HepG2 (cell line): Measurements from ENCODE around the gene CHAF1A. TPM values are rescaled to one million over a fixed set of nuclear protein-coding genes. Genes with fewer than 3 reads are reported as not detected.
A peak's percentile ranks its signal among the peaks of the same experiment; 100 is the strongest.

Experiments used
- GATAD1 ChIP-seq: IDR thresholded peaks from 2 replicates; pipeline ENCODE4 v1.6.1; 2016; ENCODE audit warnings: missing genetic modification reagents, missing compliant biosample characterization
- HOXD1 ChIP-seq: sonication (generic); formaldehyde crosslinking; IDR thresholded peaks from 2 replicates; pipeline ENCODE4 v1.5.0; 2020; ENCODE audit warnings: missing genetic modification reagents
- KAT2B ChIP-seq: fragments of 150-350 bp; IDR thresholded peaks from 2 replicates; pipeline ENCODE4 v1.6.1; 2014; ENCODE audit warnings: low read depth, low read length, borderline replicate concordance
- KDM5A ChIP-seq: fragments of 200-600 bp; sonication (generic); IDR thresholded peaks from 2 replicates; pipeline ENCODE4 v1.7.0; 2018; ENCODE audit warnings: antibody characterized with exemption, mild to moderate bottlenecking, low read length, borderline replicate concordance
- KDM6A ChIP-seq: IDR thresholded peaks from 2 replicates; pipeline ENCODE4 v1.6.1; 2016; ENCODE audit warnings: low read depth
- NR2F1 ChIP-seq, 2 experiments: fragments of 450-650 bp in 1 of 2; formaldehyde crosslinking in 1 of 2; IDR thresholded peaks; 2 replicates each; pipeline versions ENCODE4 v1.5.0 to v1.6.1; 2016 to 2020; ENCODE audit warnings: mild to moderate bottlenecking in 1 of 2, missing compliant biosample characterization in 1 of 2, missing genetic modification reagents in 1 of 2, moderate library complexity in 1 of 2
- SMC3 ChIP-seq: IDR thresholded peaks from 2 replicates; pipeline ENCODE4 v1.6.1; 2011; ENCODE audit warnings: low read length, improper control_type of control experiment
- SP4 ChIP-seq: sonication (generic); formaldehyde crosslinking; IDR thresholded peaks from 2 replicates; pipeline ENCODE4 v1.8.1; 2023; ENCODE audit warnings: mild to moderate bottlenecking, missing genetic modification reagents
- ZBTB8A ChIP-seq: sonication (generic); formaldehyde crosslinking; IDR thresholded peaks from 2 replicates; pipeline ENCODE4 v1.4.0; 2020; ENCODE audit warnings: mild to moderate bottlenecking, low read depth, missing genetic modification reagents, borderline replicate concordance
- ZEB1 ChIP-seq: IDR thresholded peaks from 2 replicates; pipeline ENCODE4 v1.6.1; 2012; ENCODE audit warnings: mild to moderate bottlenecking, low read depth, inconsistent platforms; ENCODE audit not compliant: insufficient replicate concordance
- ZFX ChIP-seq: sonication (generic); formaldehyde crosslinking; IDR thresholded peaks from 2 replicates; pipeline ENCODE4 v1.4.0; 2020; ENCODE audit warnings: mild to moderate bottlenecking, low read depth, missing genetic modification reagents, moderate library complexity
- ZMYM4 ChIP-seq: sonication (generic); formaldehyde crosslinking; IDR thresholded peaks from 2 replicates; pipeline ENCODE4 v1.8.1; 2023; ENCODE audit warnings: mild to moderate bottlenecking, missing genetic modification reagents
- ZNF207 ChIP-seq: fragments of 450-650 bp; IDR thresholded peaks from 2 replicates; pipeline ENCODE4 v1.6.1; 2016; ENCODE audit warnings: antibody characterized with exemption, borderline replicate concordance
- ZNF225 ChIP-seq: sonication (generic); formaldehyde crosslinking; IDR thresholded peaks from 2 replicates; pipeline ENCODE4 v1.4.0; 2020; ENCODE audit warnings: mild to moderate bottlenecking, missing genetic modification reagents
- ZNF510 ChIP-seq: sonication (generic); formaldehyde crosslinking; IDR thresholded peaks from 2 replicates; pipeline ENCODE4 v1.4.0; 2020; ENCODE audit warnings: low read depth, mild to moderate bottlenecking, missing genetic modification reagents
- ZNF572 ChIP-seq: sonication (generic); formaldehyde crosslinking; IDR thresholded peaks from 2 replicates; pipeline ENCODE4 v1.5.1; 2020; ENCODE audit warnings: mild to moderate bottlenecking, missing genetic modification reagents
- polyA plus RNA-seq, 8 experiments: library from polyadenylated mRNA; depleted of rRNA in 3 of 8; stranded (reverse) in 7 of 8; unstranded in 1 of 8; fragments of >200 nt; fragmentation: Illumina TruSeq in 4 of 8; extraction: Trizol in 4 of 8; gene quantifications; 2 replicates each; pipeline versions ENCODE4 v1.2.1 to v1.2.3, GENCODE V29; 2011 to 2016; ENCODE audit warnings: low read depth in 4 of 8, missing spikeins in 1 of 8, mixed read lengths in 1 of 8; ENCODE audit not compliant: insufficient read depth in 1 of 8
- total RNA-seq, 5 experiments: library from RNA; depleted of rRNA; stranded (reverse); fragments of >200 nt; fragmentation: Illumina TruSeq; extraction: Trizol; gene quantifications; 2 replicates each; pipeline ENCODE4 v1.2.3, GENCODE V29; 2016; ENCODE audit warnings: low read depth in 1 of 5
- TF ChIP-seq, protein P1 (sequence below): sonication (generic); formaldehyde crosslinking; IDR thresholded peaks from 2 replicates; pipeline ENCODE4 v1.8.1; 2023; ENCODE audit warnings: mild to moderate bottlenecking, moderate library complexity, missing genetic modification reagents
- TF ChIP-seq, protein P2 (sequence below): IDR thresholded peaks from 2 replicates; pipeline ENCODE4 v1.6.1; 2016; ENCODE audit warnings: missing genetic modification reagents, missing compliant biosample characterization
- TF ChIP-seq, protein P3 (sequence below): fragments of 450-650 bp; IDR thresholded peaks from 2 replicates; pipeline ENCODE4 v1.6.1; 2017
- TF ChIP-seq, protein P4 (sequence below): sonication (generic); formaldehyde crosslinking; IDR thresholded peaks from 2 replicates; pipeline ENCODE4 v1.8.1; 2022; ENCODE audit warnings: low read depth, mild to moderate bottlenecking, missing genetic modification reagents
- TF ChIP-seq, protein P5 (sequence below): IDR thresholded peaks from 2 replicates; pipeline ENCODE4 v1.6.1; 2016; ENCODE audit warnings: control low read depth
- TF ChIP-seq, protein P6 (sequence below): sonication (generic); formaldehyde crosslinking; IDR thresholded peaks from 2 replicates; pipeline ENCODE4 v1.5.0; 2020; ENCODE audit warnings: missing genetic modification reagents

Gene CHAF1A
- total and polyA plus RNA-seq, 2 of the 13 experiments (the other 11 are each of a cell fraction or from before 2014, with no cell fraction given): 11.0 to 34.8 TPM

DNA sequence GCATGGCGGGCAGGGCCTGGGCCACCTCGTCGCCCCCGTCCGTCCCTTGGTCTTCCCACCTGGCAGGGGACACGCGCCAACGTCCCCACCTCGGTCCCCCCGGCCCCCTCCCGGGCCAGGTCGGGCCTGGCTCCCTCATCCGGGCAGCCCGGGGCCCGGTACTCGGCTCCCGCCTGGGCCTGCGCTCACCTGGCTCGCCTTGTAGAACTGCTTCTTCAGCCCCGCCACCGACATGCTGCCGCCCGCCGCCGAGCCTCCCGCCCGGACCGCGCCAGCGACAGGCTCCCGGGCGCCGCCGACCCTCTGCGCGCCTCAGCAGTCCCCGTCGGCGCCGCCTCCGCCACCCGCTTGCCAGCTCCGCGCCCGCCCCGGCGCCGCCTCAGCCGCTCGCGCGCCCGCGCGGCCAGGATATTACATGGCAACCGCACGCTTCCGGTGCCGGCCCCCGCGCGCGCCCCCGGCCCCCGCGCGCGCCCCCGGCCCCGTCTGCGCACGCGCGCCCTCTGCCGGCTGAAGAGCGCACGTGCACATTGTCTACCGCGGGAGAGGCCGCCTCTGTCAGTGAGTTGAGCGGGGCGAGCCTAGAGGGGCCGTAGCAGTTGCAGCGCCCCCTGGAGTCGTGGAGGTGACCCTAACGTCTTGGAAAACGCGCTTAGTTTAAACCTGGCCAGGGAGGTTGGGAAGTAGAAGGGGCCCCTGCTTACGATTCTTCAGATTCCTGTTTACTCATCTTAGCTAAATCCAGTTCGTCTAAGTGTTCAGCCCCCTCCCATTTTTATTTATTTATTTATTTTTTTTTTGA is 2.1 kb upstream of the CHAF1A start, which contains the start of gene SH3GL1 (continued):
- TF ChIP-seq, protein P1, sequence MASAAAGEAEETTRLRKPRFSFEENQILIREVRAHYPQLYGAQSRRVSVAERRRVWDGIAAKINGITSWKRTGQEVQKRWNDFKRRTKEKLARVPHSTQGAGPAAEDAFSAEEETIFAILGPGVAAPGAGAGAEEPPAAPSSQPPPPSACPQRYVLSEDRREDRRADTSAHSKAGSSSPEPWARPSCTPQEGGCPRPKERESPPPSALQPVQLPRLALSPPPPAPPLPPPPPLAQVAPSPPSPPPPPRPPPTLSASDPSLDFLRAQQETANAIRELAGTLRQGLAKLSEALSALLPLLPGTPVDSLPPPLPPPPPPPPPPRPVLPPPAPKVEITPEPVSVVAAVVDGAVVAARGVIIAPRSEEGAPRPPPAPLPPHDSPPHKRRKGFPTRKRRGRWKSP (CRISPR knock-in tag): no peak
- TF ChIP-seq KAT2B (no peak), HOXD1 (CRISPR knock-in tag) (no peak), SP4 (CRISPR knock-in tag) (0 out of 2 replicates have a peak, but pooled peaks have one; percentile 4), GATAD1 (CRISPR knock-in tag) (peak; percentile 89), ZMYM4 (peak; percentile 97), NR2F1 (CRISPR knock-in tag; IDR thresholded peaks at IDR 0.05) (no peak), ZNF225 (CRISPR knock-in tag) (no peak), ZNF510 (CRISPR knock-in tag) (no peak), ZFX (peak; percentile 74), KDM5A (0 out of 2 replicates have a peak, but pooled peaks have one; percentile 19), ZEB1 (no peak), SMC3 (peak; percentile 38; the same call in 1 of the 2 replicates), ZNF207 (no peak), ZBTB8A (CRISPR knock-in tag) (no peak), KDM6A (CRISPR knock-in tag) (no peak), ZNF572 (CRISPR knock-in tag) (no peak)
- TF ChIP-seq, protein P2, sequence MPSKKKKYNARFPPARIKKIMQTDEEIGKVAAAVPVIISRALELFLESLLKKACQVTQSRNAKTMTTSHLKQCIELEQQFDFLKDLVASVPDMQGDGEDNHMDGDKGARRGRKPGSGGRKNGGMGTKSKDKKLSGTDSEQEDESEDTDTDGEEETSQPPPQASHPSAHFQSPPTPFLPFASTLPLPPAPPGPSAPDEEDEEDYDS (CRISPR knock-in tag): 0 out of 2 replicates have a peak, but pooled peaks have one; percentile 36
- TF ChIP-seq, protein P3, sequence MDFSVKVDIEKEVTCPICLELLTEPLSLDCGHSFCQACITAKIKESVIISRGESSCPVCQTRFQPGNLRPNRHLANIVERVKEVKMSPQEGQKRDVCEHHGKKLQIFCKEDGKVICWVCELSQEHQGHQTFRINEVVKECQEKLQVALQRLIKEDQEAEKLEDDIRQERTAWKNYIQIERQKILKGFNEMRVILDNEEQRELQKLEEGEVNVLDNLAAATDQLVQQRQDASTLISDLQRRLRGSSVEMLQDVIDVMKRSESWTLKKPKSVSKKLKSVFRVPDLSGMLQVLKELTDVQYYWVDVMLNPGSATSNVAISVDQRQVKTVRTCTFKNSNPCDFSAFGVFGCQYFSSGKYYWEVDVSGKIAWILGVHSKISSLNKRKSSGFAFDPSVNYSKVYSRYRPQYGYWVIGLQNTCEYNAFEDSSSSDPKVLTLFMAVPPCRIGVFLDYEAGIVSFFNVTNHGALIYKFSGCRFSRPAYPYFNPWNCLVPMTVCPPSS: no peak
- TF ChIP-seq, protein P4, sequence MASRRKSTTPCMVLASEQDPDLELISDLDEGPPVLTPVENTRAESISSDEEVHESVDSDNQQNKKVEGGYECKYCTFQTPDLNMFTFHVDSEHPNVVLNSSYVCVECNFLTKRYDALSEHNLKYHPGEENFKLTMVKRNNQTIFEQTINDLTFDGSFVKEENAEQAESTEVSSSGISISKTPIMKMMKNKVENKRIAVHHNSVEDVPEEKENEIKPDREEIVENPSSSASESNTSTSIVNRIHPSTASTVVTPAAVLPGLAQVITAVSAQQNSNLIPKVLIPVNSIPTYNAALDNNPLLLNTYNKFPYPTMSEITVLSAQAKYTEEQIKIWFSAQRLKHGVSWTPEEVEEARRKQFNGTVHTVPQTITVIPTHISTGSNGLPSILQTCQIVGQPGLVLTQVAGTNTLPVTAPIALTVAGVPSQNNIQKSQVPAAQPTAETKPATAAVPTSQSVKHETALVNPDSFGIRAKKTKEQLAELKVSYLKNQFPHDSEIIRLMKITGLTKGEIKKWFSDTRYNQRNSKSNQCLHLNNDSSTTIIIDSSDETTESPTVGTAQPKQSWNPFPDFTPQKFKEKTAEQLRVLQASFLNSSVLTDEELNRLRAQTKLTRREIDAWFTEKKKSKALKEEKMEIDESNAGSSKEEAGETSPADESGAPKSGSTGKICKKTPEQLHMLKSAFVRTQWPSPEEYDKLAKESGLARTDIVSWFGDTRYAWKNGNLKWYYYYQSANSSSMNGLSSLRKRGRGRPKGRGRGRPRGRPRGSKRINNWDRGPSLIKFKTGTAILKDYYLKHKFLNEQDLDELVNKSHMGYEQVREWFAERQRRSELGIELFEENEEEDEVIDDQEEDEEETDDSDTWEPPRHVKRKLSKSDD (CRISPR knock-in tag): peak; percentile 55; the same call in 1 of the 2 replicates
- TF ChIP-seq, protein P5, sequence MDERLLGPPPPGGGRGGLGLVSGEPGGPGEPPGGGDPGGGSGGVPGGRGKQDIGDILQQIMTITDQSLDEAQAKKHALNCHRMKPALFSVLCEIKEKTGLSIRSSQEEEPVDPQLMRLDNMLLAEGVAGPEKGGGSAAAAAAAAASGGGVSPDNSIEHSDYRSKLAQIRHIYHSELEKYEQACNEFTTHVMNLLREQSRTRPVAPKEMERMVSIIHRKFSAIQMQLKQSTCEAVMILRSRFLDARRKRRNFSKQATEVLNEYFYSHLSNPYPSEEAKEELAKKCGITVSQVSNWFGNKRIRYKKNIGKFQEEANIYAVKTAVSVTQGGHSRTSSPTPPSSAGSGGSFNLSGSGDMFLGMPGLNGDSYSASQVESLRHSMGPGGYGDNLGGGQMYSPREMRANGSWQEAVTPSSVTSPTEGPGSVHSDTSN (CRISPR knock-in tag): no peak
- TF ChIP-seq, protein P6, sequence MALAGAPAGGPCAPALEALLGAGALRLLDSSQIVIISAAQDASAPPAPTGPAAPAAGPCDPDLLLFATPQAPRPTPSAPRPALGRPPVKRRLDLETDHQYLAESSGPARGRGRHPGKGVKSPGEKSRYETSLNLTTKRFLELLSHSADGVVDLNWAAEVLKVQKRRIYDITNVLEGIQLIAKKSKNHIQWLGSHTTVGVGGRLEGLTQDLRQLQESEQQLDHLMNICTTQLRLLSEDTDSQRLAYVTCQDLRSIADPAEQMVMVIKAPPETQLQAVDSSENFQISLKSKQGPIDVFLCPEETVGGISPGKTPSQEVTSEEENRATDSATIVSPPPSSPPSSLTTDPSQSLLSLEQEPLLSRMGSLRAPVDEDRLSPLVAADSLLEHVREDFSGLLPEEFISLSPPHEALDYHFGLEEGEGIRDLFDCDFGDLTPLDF (CRISPR knock-in tag): 0 out of 2 replicates have a peak, but pooled peaks have one; percentile 18
